Lower lobe of right lung (tissue), 2 donors: Measurements from ENCODE around the gene IBA57. TPM values are rescaled to one million over a fixed set of nuclear protein-coding genes. Genes with fewer than 3 reads are reported as not detected.

Source experiments
- ATAC-seq, 2 donors: fragments of 200-7000 bp; cut with Tn5 transposase; one replicate each; pipeline ENCODE4 v1.9.1; 2020 to 2022; ENCODE audit warnings: mild to moderate bottlenecking in 2 of 2, moderate library complexity in 2 of 2
- DNase-seq: peaks from one replicate; pipeline ENCODE4 v3.0.0-alpha.2; 2020
- H3K27ac ChIP-seq: fragments of 200-600 bp; one replicate; pipeline ENCODE4 v1.8.0; 2022
- H3K27me3 ChIP-seq: fragments of 200-600 bp; one replicate; pipeline ENCODE4 v1.8.0; 2022; ENCODE audit warnings: low read depth
- H3K36me3 ChIP-seq: fragments of 200-600 bp; one replicate; pipeline ENCODE4 v1.8.0; 2022; ENCODE audit warnings: mild to moderate bottlenecking
- H3K4me1 ChIP-seq: fragments of 200-600 bp; one replicate; pipeline ENCODE4 v1.8.0; 2022
- H3K4me3 ChIP-seq: fragments of 200-600 bp; one replicate; pipeline ENCODE4 v1.8.0; 2022; ENCODE audit warnings: mild to moderate bottlenecking
- H3K9me3 ChIP-seq: fragments of 200-600 bp; one replicate; pipeline ENCODE4 v1.8.0; 2022
- CTCF ChIP-seq: fragments of 200-600 bp; IDR thresholded peaks from one replicate; pipeline ENCODE4 v1.8.0; 2022; ENCODE audit warnings: antibody characterized with exemption, mild to moderate bottlenecking
- intact Hi-C: fragments of 100-400 bp; cut with DNase I; formaldehyde crosslinking; loops from one replicate; pipeline ENCODE4 v1.11.0; 2022
- long read RNA-seq: library from polyadenylated mRNA; unstranded; transcript quantifications from one replicate; pipeline ENCODE4 v2.0.0, GENCODE V29; 2021
- total RNA-seq: library from RNA; stranded (reverse); fragmentation: NEBNext Ultra II Directional; extraction: Animal tissue kit (Norgen Biotek cat#: 25700); gene quantifications from one replicate; pipeline ENCODE4 v1.2.1, GENCODE V29; 2021
- donor health status: DM: no; HTN: yes; CAD: no; lungs with severe emphysema.

IBA57 gene
- 10.7 TPM for total RNA-seq
- long read RNA-seq, full-length matches to known transcripts, result 9 of 13 reads
- long read RNA-seq, partial matches to known transcripts, result 2 of 13 reads
- long read RNA-seq, other reads (novel, unspliced or antisense), result 2 of 13 reads

GRCh38 chr1:228165372-228166169 is at the start of gene IBA57:
IBA57 (plus strand) TSS chr1:228165804; CDS start chr1:228165817, 13 bp downstream.
- intact Hi-C loops, result no loop called here
- DNase-seq (peak; percentile 100), ATAC-seq (peak; percentile 94 to 95)
- Histone ChIP-seq H3K27ac (peak within 1 kb of the TSS; percentile 100), H3K9me3 (no peaks in the 10 kb centered on the region), H3K27me3 (peaks cover under 1% of the 10 kb centered on the region), H3K4me1 (peaks cover 55% of the 10 kb centered on the region), H3K4me3 (peak within 1 kb of the TSS; percentile 77), H3K36me3 (peaks cover 7% of the 10 kb centered on the region)
- TF ChIP-seq CTCF, result peak; percentile 84

GRCh38 chr1:228117335-228117734 is 48.3 kb upstream of the IBA57 start:
- intact Hi-C loops, result no loop called here

GRCh38 chr1:228118040-228118439 is 47.6 kb upstream of the IBA57 start:
- Histone ChIP-seq H3K36me3 (no peaks in the 10 kb centered on the region), H3K9me3 (no peaks in the 10 kb centered on the region), H3K4me1 (no peaks in the 10 kb centered on the region), H3K27ac (no peak overlapping the region), H3K27me3 (no peaks in the 10 kb centered on the region), H3K4me3 (no peak overlapping the region)
- no peak for TF ChIP-seq CTCF
- ATAC-seq (no peak), DNase-seq (no peak)
- intact Hi-C loops, result no loop called here

More at GRCh38 chr1:228117335-228117734, 48.3 kb upstream of the IBA57 start:
- no peak for ATAC-seq
- Histone ChIP-seq H3K9me3 (no peaks in the 10 kb centered on the region), H3K36me3 (no peaks in the 10 kb centered on the region), H3K27ac (no peak overlapping the region), H3K4me1 (no peaks in the 10 kb centered on the region), H3K4me3 (no peak overlapping the region), H3K27me3 (no peaks in the 10 kb centered on the region)
- no peak for TF ChIP-seq CTCF
- DNase-seq, result no peak

DNA sequence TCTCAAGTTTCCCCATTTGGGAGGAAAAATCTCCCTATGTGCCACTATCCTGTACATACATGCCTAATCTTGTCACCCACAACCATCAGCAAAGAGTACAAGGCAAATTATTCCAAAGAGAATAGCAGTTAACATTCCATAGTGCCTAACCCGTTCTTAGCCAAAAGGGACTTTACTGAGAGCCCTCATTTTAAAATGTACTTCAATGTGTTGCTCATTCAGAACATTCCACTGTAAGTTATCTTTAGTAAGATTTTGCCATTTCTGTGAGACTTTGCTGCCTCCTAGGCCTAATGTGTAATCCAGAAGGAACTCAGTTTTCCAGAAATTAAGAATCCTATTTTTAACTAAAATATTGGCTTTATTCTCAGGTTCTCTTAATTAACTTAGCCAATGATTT is 45.3 kb upstream of the IBA57 start:
- Histone ChIP-seq H3K4me1 (no peaks in the 10 kb centered on the region), H3K36me3 (no peaks in the 10 kb centered on the region), H3K27ac (no peak overlapping the region), H3K4me3 (no peak overlapping the region), H3K27me3 (no peaks in the 10 kb centered on the region), H3K9me3 (no peaks in the 10 kb centered on the region)
- DNase-seq (no peak), ATAC-seq (no peak)
- intact Hi-C loops, result no loop called here
- no peak for TF ChIP-seq CTCF

DNA sequence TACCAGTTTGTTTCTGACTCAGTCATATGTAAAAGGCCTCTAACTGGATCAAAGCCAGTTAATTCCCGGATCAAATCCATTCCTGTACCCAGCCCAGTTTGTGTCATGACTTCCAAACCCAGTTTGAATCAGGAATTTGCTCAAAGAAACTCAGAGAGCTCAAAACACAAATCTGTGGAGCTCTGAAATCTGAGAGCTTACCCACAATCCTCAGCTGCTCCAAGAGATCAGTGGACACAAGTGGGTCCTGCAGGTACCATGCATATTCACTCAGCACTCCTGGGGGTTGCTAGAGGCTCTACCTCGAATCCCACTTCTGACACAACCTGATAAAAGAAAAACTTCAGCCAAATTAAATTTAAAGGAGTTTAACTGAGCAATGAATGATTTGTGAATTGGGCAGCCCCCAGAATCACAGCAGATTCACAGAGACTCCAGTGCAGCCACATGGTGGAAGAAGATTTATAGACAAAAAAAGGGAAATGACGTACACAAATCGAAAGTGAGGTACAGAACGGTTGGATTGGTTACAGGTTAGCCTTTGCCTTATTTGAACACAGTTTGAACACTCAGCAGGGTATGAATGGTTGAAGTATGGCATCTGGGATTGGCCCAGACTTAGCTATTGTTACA is 44.6 kb upstream of the IBA57 start:
- Histone ChIP-seq H3K27me3 (no peaks in the 10 kb centered on the region), H3K36me3 (no peaks in the 10 kb centered on the region), H3K27ac (no peak overlapping the region), H3K4me1 (no peaks in the 10 kb centered on the region), H3K9me3 (no peaks in the 10 kb centered on the region), H3K4me3 (no peak overlapping the region)
- ATAC-seq, result no peak
- no peak for DNase-seq
- intact Hi-C loops, result no loop called here
- TF ChIP-seq CTCF, result no peak
